ENCODE measurements around the gene NPHS1.

DNA sequence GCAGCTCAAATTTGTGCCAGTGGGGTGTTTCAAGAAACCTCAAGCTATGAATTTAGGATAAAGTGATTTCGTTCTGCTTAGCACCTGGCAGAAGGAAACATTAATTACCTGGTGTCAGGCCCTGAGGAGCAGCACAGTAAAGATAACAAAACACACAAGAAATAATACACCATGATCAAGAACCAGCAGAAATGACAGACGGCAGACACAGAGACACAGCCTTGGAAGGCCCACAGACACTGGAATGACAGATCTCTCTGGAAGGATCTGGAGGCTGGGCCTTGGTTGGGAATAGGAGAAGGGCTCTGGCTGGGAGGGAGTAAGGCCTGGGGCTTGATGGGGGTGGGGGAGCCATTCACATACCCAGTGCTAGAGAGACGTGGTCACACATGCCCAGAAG lies 50.5 kb downstream of the NPHS1 start:
- TF ChIP-seq POLR2AphosphoS5 (IDR thresholded peaks at IDR 0.05) = no peak
- TF ChIP-seq, protein P1, sequence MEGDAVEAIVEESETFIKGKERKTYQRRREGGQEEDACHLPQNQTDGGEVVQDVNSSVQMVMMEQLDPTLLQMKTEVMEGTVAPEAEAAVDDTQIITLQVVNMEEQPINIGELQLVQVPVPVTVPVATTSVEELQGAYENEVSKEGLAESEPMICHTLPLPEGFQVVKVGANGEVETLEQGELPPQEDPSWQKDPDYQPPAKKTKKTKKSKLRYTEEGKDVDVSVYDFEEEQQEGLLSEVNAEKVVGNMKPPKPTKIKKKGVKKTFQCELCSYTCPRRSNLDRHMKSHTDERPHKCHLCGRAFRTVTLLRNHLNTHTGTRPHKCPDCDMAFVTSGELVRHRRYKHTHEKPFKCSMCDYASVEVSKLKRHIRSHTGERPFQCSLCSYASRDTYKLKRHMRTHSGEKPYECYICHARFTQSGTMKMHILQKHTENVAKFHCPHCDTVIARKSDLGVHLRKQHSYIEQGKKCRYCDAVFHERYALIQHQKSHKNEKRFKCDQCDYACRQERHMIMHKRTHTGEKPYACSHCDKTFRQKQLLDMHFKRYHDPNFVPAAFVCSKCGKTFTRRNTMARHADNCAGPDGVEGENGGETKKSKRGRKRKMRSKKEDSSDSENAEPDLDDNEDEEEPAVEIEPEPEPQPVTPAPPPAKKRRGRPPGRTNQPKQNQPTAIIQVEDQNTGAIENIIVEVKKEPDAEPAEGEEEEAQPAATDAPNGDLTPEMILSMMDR (IDR thresholded peaks at IDR 0.05) = no peak
